T-helper 1 cell treated with Interleukin-12 subunit alpha and Interleukin-12 subunit beta and Interleukin-4 antibody, amounts not matched to agents 30 μg/mL and 1 μg/mL, for 36 hours (primary cell): ENCODE data around the gene NSD2.

Experiments
- H3K27ac Mint-ChIP-seq: one replicate; pipeline ENCODE4 v1.8.0; 2021; ENCODE audit warnings: mild to moderate bottlenecking, mixed read lengths
- H3K27me3 Mint-ChIP-seq: one replicate; pipeline ENCODE4 v1.8.0; 2021; ENCODE audit warnings: low read depth, mixed read lengths
- H3K36me3 Mint-ChIP-seq: one replicate; pipeline ENCODE4 v1.8.0; 2021; ENCODE audit warnings: low read depth, mixed read lengths
- H3K4me1 Mint-ChIP-seq: one replicate; pipeline ENCODE4 v1.8.0; 2021; ENCODE audit warnings: low read depth, mixed read lengths
- H3K4me3 Mint-ChIP-seq: one replicate; pipeline ENCODE4 v1.8.0; 2021; ENCODE audit warnings: mild to moderate bottlenecking, moderate library complexity, mixed read lengths
- H3K9me3 Mint-ChIP-seq: one replicate; pipeline ENCODE4 v1.8.0; 2021; ENCODE audit warnings: mixed read lengths

Gene NSD2

DNA sequence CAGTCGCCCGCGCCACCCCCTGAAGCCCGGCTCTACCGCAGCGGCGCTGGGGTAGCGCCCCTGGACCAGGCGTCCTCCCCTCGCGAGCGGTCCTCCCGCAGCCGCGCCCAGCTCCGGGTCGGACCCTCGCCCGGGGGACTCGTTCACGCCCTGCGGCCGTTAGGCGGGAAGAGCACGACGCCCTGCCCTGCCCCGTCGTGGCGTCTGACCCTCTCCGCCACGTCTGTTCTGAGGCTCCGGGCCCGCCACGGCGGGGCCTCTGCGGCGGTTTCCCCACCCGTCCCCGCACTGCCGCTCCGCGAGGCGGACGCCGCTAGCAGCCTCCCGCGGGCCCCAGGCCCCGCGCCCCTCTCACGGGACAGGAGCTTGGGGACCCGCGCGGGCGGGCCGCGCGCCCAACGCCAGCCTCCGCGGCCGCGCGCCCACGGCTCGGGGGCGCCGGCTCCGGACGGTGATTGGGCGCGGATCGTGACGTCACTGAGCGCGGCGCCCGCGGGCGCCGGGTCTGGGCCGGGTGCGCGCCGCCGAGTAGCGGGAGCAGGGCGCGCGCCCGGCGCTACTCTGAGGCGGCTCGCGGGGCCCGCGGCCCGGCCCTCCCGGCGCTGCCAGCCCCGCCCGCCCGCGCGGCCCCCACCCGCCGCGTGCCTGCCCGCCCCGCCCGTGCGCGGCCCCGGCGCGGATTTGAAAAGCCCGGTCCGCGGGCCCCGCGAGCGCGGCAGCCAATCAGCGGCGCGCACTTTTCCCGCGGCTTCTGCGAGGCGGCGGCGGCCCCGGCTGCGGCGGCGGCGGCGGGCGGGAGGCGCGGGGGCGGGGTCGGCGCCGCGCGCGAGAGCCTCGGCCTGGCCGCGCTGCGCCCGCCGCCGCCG, at the start of gene NSD2:
NSD2 (plus strand) TSS at position 816 of the 866 bp plus-strand sequence. CDS start 29,262 bp downstream, outside the sequence.
- H3K9me3 Mint-ChIP-seq, result no peaks in the 10 kb centered on the region
- peaks cover 35% of the 10 kb centered on the region for H3K4me1 Mint-ChIP-seq
- peaks cover 4% of the 10 kb centered on the region for H3K36me3 Mint-ChIP-seq
- H3K4me3 Mint-ChIP-seq, result peak within 1 kb of the TSS; percentile 99
- H3K27me3 Mint-ChIP-seq, result no peaks in the 10 kb centered on the region
- H3K27ac Mint-ChIP-seq, result peak within 1 kb of the TSS; percentile 97

DNA sequence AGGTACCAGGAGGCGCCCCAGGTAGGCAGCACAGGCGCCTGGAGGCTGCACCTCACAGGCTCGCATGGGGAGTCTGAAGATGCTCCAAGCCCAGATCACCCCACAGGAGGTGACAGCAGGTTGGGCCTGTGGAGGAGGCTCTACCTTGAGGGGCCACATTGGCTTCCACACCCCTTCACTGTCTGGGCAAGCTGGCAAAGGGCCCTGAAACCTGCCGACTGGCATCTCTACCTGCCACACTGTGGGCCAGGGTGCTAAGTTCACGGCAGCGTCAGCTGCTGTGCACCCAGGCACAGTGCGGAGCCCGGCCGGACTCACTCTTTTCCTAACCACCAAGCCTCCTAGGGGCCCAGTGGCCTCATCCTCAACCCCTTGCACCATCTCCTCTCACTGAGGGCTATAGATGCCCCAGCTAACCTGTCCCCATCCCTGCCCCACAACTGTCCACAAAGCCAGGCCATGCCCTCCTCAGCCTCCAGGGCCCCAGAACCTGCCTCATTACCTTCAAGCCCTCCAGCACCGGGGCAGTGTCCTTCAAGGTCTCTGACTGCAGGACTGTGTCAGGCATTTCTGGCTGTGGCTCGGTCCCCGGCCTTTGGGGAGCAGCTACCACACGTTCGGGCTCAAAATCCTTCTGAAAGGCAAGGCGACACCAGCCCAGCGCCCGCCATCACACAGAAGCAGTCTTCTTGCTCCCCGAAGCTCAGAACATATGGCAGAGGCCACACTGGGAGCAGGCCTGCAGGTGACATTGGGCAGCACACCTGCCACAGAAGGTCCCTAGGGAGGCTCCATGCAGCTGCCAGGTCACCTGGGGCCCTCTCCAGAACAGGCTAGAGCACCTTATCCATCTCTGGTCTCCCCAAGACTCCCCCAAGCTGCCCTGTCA, 49.3 kb upstream of the NSD2 start:
- H3K9me3 Mint-ChIP-seq, result no peaks in the 10 kb centered on the region
- peaks cover 26% of the 10 kb centered on the region for H3K36me3 Mint-ChIP-seq
- no peak overlapping the region for H3K27ac Mint-ChIP-seq
- H3K4me1 Mint-ChIP-seq, result no peaks in the 10 kb centered on the region
- no peak overlapping the region for H3K4me3 Mint-ChIP-seq
- no peaks in the 10 kb centered on the region for H3K27me3 Mint-ChIP-seq

DNA sequence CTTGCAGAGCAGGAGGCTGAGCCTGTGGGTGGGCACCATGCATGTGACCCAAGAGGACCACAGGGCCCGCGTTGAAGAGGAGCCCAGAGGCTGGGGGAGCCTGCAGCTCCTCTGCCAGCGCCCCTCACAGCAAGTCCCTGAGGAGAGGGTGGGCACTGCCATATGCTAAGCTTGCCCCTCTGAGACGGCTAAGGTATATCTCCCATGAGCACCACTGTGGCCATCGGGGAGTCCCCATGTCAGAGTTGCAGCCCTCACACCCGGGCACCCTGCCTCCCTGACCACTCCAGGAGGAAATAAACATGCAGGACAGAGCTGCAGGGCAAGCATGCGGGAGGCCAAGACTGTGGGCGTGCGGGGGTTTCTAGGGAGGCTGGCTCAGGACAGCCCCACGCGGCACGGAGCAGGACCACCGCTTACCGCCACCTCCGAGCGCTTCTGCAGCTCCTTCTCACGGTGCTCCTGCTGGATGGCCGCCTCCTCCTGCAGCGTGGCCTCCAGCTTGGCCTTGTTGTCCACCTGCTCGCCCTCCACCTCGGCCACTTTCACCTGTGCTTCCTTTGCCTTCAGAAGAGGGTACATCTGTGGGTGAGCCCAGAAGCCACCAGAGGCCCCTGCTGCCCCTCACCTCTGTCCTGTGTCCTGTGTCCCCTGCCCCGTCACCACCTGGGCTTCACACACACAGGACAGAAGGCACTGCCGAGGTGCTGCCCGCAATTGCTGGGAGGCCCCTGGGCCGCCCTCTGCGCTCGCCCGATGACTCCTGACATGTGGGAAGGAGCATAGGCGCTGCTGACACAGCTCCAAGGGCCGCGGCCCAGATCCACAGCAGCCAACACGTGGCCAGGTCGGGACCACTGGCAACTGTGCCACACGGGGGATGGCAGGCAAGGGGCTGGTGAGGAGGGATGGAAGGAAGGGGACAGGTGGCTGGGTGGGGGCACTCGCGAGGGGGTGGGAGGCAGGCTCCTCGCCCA, 48.3 kb upstream of the NSD2 start:
- no peak overlapping the region for H3K27ac Mint-ChIP-seq
- no peak overlapping the region for H3K4me3 Mint-ChIP-seq
- H3K4me1 Mint-ChIP-seq, result no peaks in the 10 kb centered on the region
- peaks cover 27% of the 10 kb centered on the region for H3K36me3 Mint-ChIP-seq
- H3K27me3 Mint-ChIP-seq, result no peaks in the 10 kb centered on the region
- H3K9me3 Mint-ChIP-seq, result no peaks in the 10 kb centered on the region

DNA sequence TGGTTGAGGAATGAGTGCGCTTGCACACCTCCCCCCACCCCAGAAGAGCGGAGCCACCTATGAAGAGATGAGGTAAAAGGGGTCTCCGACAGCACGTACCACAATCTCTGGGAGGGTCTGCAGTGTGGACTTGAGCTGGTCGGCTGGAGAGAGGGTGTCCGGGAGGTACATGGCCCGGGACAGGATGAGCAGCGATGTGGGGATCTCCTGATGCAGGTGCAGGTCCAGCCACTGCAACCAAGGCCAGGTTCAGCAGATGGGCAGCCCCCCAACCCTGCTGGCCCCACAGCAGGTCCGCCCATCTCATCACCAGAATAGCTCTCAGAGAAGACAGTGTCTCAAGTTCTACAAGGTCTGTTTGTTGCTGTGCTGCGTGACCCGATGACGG, 47.7 kb upstream of the NSD2 start:
- no peaks in the 10 kb centered on the region for H3K27me3 Mint-ChIP-seq
- no peaks in the 10 kb centered on the region for H3K4me1 Mint-ChIP-seq
- no peak overlapping the region for H3K4me3 Mint-ChIP-seq
- H3K27ac Mint-ChIP-seq, result no peak overlapping the region
- peaks cover 27% of the 10 kb centered on the region for H3K36me3 Mint-ChIP-seq
- H3K9me3 Mint-ChIP-seq, result no peaks in the 10 kb centered on the region

DNA sequence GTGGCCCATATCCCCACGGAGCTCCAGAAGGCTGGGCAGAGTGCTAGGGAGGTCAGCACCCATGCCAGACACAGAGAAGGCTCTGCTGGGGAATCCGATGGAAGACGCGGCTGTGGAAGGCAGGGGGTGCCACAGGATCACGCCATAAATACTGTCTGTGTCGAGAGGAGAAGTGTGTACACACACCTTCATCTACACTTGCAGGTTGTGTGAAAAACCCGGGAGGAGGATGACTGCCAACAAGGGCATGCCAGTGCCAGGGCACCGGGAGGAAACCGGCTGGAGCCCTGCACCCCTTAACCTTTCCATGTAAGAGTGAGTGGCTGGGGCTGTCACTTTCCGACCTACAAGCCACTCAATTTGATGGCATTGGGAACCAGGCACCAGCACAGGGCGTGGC, 46.4 kb upstream of the NSD2 start:
- Mint-ChIP-seq H3K27me3 (no peaks in the 10 kb centered on the region), H3K27ac (no peak overlapping the region), H3K4me3 (no peak overlapping the region), H3K36me3 (peaks cover 25% of the 10 kb centered on the region), H3K9me3 (no peaks in the 10 kb centered on the region), H3K4me1 (peaks cover under 1% of the 10 kb centered on the region)

DNA sequence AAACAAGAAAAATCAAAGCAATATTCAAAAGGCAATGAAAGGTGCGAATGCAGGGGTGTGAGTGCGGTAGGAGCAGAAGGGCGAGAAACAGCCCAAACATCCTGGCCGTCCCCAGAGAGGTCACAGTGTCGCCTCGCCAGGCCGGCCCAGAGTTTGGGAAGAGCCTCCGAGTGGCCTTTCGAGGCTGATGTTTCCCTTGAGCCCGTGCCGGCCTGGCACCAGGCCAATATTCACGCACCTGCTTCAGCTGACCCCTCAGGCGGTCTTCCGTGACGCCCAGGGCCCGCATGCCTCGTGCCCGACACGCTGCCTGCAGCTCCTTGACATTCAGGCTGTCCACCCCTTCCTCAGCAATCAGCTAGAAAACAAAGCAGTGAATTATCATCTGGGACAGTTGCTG, 45.9 kb upstream of the NSD2 start:
- Mint-ChIP-seq H3K4me1 (peaks cover 4% of the 10 kb centered on the region), H3K9me3 (no peaks in the 10 kb centered on the region), H3K27ac (no peak overlapping the region), H3K36me3 (peaks cover 25% of the 10 kb centered on the region), H3K4me3 (no peak overlapping the region), H3K27me3 (no peaks in the 10 kb centered on the region)

DNA sequence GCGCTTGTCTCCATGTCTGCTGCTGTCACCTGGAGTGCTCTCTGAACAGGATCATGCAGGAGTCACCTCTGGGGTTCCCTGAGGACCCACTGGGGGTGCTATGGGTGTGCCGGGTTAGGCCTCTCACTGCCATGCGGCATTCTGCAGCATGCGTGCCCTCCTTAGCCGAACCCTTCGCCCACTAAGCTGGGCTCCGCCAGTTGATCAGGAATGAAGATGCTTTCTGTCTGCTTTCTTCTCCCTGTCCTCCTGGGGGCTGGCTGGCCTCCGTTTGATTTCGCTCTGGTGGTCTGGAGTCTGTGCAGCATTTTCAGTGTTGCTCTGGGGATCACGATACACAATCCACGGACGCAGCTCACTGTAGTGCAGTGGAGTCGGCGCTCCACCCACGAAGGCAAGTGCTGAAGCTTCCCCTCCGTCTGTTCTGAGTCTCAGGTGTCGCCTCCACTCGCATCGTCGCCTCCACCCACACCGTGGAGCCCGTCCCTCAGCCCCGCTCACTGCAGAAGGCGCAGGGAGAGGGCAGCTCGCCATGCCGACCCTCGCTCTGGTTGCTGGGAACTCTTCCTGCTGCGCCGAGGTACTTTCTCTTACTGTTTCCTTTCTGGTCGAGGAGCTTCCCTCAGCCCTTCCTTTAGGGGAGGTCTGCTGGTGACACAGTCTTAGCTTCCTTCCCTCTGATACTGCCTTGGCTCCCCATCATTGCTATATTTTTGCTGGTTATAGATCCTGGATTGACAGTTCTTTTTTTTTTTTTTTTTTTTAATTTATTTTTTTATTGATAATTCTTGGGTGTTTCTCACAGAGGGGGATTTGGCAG, 44.5 kb upstream of the NSD2 start:
- Mint-ChIP-seq H3K27ac (no peak overlapping the region), H3K4me1 (peaks cover 12% of the 10 kb centered on the region), H3K36me3 (peaks cover 34% of the 10 kb centered on the region), H3K4me3 (no peak overlapping the region), H3K27me3 (no peaks in the 10 kb centered on the region), H3K9me3 (no peaks in the 10 kb centered on the region)

DNA sequence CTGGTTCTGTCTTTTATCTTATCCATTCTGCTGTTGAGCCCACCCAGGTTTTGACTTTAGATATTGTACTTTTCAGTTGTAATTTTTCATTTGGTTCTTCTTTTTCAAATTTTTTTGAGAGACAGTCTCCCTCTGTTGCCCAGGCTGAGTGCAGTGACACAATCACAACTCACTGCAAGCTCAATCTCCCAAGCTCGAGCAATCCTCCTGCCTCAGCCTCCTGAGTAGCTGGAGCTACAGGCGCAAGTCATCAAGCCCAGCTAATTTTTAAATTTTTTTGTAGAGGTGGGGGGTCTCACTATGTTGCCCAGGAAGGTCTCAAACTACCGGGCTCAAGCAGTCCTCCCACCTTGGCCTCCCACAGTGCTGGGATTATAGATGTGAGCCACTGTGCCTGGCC, 41.0 kb upstream of the NSD2 start:
- Mint-ChIP-seq H3K27ac (no peak overlapping the region), H3K4me1 (peaks cover 21% of the 10 kb centered on the region), H3K36me3 (peaks cover 29% of the 10 kb centered on the region), H3K9me3 (no peaks in the 10 kb centered on the region), H3K4me3 (no peak overlapping the region), H3K27me3 (no peaks in the 10 kb centered on the region)

DNA sequence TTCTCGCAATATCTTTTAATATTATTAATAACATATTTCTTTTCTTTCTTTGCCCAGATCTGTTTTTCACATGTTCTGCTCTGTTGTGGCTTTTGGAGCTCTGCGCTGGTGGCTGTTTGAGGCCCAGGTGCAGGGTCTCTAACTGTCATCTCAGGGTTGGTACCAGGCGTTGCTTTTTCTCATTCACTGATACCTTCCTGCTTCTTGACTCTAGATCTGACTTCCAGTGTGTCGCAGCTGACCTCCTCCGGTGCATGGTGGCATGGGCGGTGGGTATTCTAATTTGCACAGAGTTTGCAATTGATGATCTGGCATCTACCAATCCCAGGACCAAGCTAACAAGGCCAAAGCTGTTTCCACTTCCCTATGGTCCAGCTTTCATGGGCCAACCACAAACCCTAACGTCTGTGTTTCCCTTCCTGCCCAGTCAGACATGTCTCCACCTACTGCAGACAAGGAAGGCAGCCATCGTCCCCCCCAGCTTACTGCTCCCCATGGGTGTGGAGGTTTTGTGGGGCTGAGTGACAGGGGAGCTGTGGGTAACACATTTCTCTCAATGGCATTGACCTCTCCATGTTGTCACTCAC, 40.5 kb upstream of the NSD2 start:
- no peaks in the 10 kb centered on the region for H3K27me3 Mint-ChIP-seq
- H3K36me3 Mint-ChIP-seq, result peaks cover 29% of the 10 kb centered on the region
- no peaks in the 10 kb centered on the region for H3K9me3 Mint-ChIP-seq
- H3K4me1 Mint-ChIP-seq, result peaks cover 21% of the 10 kb centered on the region
- no peak overlapping the region for H3K27ac Mint-ChIP-seq
- H3K4me3 Mint-ChIP-seq, result no peak overlapping the region

DNA sequence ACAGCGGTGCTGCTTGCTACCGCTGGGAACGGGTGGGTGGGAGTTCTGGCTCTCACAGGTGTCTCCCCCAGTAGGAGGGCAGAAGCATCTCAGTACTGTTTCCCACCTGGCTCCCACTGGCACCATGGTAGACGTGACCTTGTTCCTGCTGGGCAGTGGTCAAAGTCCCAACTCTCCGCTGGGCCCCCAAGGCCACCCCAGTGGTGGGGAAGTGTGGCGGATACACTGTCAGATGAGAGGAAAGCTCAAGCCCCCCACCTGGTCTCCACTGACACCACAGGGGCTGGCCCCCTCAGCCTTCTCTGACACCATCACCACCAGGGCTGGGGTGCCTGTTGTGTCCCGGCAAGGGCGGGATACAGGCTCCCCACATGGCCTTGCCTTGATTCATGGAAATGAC, 39.9 kb upstream of the NSD2 start:
- no peak overlapping the region for H3K4me3 Mint-ChIP-seq
- H3K9me3 Mint-ChIP-seq, result no peaks in the 10 kb centered on the region
- peaks cover 21% of the 10 kb centered on the region for H3K4me1 Mint-ChIP-seq
- no peak overlapping the region for H3K27ac Mint-ChIP-seq
- peaks cover 32% of the 10 kb centered on the region for H3K36me3 Mint-ChIP-seq
- no peaks in the 10 kb centered on the region for H3K27me3 Mint-ChIP-seq

DNA sequence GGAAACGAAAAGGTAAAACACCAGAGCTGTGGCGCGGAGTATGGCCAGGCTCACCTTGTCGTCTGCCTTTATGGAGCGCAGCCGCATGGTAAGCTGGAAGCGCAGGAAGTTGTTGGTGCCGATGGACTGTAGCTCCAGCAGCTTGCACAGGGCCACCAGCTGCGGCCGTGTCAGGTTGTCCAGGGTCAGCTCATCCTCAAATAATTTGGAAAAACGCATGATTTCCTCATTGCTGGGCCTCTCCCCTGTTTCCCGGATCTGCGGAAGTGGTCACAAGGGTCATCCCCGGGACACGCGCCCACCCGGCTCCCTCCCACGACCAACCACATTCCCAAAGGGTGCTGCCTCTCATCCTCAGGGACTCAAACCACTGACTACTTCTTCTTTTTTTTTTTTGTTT, 38.5 kb upstream of the NSD2 start:
- Mint-ChIP-seq H3K27ac (no peak overlapping the region), H3K36me3 (peaks cover 30% of the 10 kb centered on the region), H3K9me3 (no peaks in the 10 kb centered on the region), H3K27me3 (no peaks in the 10 kb centered on the region), H3K4me3 (no peak overlapping the region), H3K4me1 (peaks cover 21% of the 10 kb centered on the region)

DNA sequence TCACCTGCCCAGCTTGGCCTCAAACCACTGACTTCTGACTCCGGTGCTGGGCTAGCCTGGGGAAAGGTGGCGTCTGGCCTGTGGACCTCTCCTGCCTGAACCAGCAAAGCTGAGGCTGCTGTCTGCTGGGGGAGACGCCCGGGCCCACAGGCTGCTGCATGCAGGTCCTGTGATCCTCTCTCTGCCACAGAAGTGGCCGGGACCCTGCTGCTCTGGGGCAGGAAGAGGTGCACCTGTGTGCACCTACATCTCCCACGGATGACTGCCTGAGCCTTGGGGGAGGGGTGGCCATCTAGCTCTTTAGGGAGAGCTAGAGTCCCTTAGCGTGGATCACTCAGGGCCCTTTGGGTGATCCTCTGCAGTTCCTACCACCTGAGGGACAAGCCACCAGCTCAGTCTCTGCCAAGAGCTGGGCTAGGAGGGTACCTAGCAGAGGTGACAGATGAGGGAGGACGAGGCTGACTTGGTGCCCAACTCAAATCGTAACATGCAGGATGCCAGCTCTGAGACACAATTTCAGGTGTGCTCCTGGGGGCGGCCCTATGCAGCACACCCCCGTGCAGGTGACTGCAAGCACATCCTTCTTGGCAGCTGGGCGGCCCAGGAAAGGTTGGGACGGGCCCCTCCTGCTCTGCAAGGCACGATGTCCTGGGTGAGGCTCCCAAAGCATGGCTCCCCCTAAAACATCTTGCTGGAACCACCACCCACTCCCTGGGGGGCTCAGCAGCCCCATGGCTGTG, 37.7 kb upstream of the NSD2 start:
- Mint-ChIP-seq H3K9me3 (no peaks in the 10 kb centered on the region), H3K4me1 (peaks cover 21% of the 10 kb centered on the region), H3K36me3 (peaks cover 30% of the 10 kb centered on the region), H3K27me3 (no peaks in the 10 kb centered on the region), H3K27ac (peak overlapping the region; percentile 38), H3K4me3 (no peak overlapping the region)
